GM12865 (cell line): Measurements from ENCODE around the gene ZNG1C.
"Not testable (repeated sequence)": the region's sequence is repeated elsewhere in the genome, so short reads cannot be mapped to it uniquely, and the experiment has no call there.

Experiments
- DNase-seq: peaks from one replicate; pipeline ENCODE4 v3.0.0; 2010; ENCODE audit warnings: low read depth
- H3K4me3 ChIP-seq: 2 replicates; pipeline ENCODE4 v1.5.1; 2011; ENCODE audit warnings: mild to moderate bottlenecking, low read depth, low read length, control low read depth

Gene ZNG1C

GRCh38 chr9:68336639-68337339 is 95.0 kb downstream of the ZNG1C start:
- not testable (repeated sequence) for H3K4me3 ChIP-seq, DNase-seq

- not testable (repeated sequence) for DNase-seq, H3K4me3 ChIP-seq
Observed at GRCh38 chr9:68338000-68338399, 96.2 kb downstream of the ZNG1C start.

GRCh38 chr9:68342265-68343025 is 100.7 kb downstream of the ZNG1C start:
- not testable (repeated sequence) for H3K4me3 ChIP-seq, DNase-seq

- H3K4me3 ChIP-seq, DNase-seq: not testable (repeated sequence)
Observed at GRCh38 chr9:68343242-68343641, 101.5 kb downstream of the ZNG1C start.

- not testable (repeated sequence) for DNase-seq, H3K4me3 ChIP-seq
Observed at GRCh38 chr9:68343992-68344391, 102.2 kb downstream of the ZNG1C start.
